NCI-H1105 (cell line): Measurements from ENCODE around the gene ZNF79.

Source experiments
- DNase-seq: peaks from one replicate; lab custom pipeline; 2025; lab: John Stamatoyannopoulos, UW

ZNF79 gene

DNA sequence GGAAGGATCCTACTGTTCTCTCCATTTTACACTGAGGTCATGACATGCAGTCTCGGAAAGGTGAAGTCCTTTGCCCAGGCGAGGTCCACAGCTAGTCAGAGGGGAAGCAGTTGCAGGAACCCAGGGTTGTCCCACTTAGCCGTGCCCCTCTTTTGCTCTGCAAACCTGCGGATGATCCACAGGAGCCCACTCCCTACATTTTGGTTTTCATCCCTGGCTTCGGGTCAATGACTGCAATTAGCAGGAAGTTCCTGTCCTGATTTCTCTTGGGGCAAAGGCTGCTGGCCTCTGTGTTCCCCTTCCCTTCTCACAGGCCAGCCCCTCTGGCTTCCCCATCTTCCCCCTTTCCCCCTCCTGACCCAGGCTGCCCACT, 25.9 kb upstream of the ZNF79 start:
- DNase-seq: no peak

DNA sequence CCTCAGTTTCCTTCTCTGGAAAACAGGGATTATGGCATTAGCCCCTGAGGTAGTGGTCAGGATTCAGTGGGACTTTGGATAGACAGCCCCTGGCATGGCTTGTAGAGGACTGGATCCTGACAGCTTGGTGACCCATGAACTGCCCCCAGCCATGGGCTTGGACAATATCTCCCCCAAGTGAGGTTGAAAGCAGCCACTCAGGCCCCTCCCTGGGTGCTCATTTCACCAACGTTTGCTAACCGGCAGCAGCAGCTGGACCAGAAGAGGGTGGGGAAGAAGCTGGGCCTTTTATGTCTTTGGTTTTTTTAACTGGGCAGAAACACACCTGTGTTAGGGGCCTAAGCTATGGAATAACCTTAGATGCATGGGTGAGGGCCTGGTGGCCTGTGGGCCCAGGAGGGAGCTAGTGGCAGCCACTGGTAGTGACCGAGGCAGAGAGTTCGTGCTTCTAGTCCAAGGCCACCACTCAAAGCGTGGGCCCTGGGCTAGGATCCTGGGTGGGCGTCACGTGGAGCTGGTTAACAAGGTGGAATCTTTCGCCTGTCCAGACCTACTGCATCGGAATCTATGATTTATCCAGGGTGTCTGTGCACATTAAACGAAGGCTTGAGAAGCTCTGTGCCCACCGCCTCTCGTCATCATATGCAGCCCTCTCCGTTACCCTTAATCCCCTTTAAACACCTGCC, 25.3 kb upstream of the ZNF79 start:
- no peak for DNase-seq

- DNase-seq: no peak
Measured at GRCh38 chr9:127399736-127400269, 24.4 kb upstream of the ZNF79 start.

DNA sequence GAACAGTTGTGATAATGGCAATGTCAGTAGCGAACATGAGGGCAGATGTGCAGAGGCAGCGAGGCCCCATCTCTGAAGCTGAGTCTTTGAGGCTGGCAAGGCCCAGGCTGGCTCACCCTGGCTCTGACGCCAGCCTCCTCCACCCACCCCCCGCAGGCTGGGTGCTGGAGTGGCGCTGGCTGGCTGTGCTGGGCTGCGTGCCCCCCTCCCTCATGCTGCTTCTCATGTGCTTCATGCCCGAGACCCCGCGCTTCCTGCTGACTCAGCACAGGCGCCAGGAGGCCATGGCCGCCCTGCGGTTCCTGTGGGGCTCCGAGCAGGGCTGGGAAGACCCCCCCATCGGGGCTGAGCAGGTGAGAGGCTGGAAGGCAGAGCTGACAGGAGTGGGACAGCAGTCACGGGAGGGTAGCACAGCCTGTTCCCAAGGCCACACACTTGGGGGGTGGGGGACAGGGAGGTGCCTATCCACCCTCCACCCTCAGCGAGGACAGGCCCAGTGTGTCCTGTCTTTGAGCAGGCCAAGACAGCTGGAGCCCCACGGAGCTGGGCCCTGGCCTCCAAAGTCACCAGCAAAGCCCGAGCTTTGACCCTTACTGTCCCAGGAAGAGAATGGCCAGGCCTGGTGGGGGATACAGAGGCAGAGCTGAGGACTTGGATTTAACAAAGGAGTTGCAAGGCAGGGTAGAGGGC, 21.6 kb upstream of the ZNF79 start:
- DNase-seq: no peak

- DNase-seq: no peak
Measured at GRCh38 chr9:127403507-127404192, 20.5 kb upstream of the ZNF79 start.

GRCh38 chr9:127404631-127405030, 19.6 kb upstream of the ZNF79 start:
- DNase-seq: no peak

GRCh38 chr9:127405344-127406125, 18.6 kb upstream of the ZNF79 start:
- DNase-seq: no peak

DNA sequence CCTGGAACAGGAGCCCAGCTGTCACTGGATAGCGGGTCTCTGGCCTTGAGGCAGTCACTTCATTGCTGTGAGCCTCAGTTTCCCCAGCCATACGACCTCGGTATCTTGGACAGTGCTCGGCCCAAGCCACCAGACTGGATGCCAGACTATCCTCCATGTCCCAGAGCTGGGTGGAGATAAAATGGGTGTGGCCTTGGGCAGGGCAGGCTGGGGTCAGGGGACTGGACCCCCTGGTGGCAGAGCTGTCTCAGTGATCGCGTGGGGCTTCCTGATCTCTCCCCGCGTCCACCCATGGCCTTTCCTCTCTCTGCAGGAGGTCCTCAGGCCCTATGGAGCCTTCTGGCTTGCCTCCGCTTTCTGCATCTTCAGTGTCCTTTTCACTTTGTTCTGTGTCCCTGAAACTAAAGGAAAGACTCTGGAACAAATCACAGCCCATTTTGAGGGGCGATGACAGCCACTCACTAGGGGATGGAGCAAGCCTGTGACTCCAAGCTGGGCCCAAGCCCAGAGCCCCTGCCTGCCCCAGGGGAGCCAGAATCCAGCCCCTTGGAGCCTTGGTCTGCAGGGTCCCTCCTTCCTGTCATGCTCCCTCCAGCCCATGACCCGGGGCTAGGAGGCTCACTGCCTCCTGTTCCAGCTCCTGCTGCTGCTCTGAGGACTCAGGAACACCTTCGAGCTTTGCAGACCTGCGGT, 17.2 kb upstream of the ZNF79 start:
- DNase-seq: no peak

- DNase-seq: no peak
Measured at GRCh38 chr9:127407492-127407843, 16.7 kb upstream of the ZNF79 start.

- DNase-seq: no peak
Measured at GRCh38 chr9:127411122-127411521, 13.1 kb upstream of the ZNF79 start.

GRCh38 chr9:127415141-127415540, 9.0 kb upstream of the ZNF79 start:
- no peak for DNase-seq

GRCh38 chr9:127415657-127416056, 8.5 kb upstream of the ZNF79 start:
- no peak for DNase-seq

GRCh38 chr9:127417131-127418036, 6.8 kb upstream of the ZNF79 start:
- DNase-seq: peak; percentile 20

DNA sequence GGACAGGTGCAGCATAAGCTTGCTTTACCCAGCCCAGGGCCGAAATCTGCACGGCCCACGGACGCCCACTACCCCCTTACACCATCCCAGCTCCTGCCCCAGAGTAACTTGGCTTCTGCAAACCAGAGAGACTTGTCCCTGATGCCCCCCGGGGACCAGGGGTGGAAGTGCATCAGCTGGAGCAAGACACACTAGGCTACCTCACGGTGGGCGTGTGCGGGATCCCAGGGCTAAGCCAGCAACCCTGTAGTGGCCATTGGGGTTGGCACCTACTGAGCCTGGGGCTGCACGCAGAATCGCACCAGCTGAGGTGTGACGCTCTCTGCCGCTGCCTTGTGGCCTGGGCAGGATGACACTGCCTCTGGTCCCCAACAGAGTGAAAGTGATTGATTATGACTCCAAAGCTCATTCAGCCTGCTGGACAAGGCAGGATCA, 6.1 kb upstream of the ZNF79 start:
- no peak for DNase-seq

DNA sequence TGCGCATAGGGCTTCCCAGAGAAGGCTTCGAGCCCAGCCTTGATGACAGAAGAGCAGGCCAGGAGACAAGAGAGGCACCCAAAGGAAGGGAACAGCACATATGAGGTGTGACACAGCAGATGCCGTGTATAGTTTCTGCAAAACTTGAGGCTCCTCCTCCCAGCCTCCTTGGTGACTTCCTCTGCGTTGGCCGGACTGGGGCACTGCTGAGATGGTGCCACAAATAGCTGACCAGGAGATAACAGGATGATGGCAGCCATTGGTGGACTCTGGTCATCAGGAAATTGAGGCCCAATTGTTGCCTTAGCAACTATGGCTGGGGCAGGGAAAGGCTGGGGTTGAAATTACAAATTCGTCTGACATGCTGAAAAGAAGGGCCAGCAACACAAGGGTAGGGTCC, 4.8 kb upstream of the ZNF79 start:
- DNase-seq: no peak

GRCh38 chr9:127421057-127421456, 3.1 kb upstream of the ZNF79 start:
- no peak for DNase-seq

DNA sequence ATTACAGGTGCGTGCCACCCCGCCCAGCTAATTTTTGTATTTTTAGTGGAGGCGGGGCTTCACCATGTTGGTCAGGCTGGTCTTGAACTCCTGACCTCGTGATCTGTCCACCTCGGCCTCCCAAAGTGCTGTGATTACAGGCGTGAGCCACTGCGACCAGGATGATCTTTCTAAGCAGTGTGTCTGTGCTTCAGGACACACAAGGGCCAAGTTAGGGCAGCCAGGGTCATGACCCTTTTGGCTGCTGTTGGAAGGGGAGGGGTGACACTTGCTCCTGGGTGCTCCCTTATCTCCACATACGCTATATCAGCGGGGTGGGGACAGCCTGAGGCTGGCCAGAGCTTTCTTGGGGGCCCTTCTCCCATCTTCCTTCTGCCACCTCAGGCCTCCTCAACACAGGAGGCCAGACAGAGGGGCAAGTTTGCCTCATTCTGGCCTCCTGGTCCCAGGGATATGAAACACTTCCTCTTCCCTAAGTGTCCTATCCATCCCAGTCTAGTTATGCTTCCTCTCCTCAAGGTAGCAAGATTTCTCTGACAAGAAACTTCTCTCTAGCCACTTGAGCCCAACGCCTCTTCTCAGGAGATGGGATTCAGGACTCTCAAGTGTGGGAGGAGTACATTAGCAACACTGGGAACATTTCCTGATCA, 1.9 kb upstream of the ZNF79 start:
- no peak for DNase-seq

GRCh38 chr9:127422787-127423186, 1.4 kb upstream of the ZNF79 start:
- no peak for DNase-seq

DNA sequence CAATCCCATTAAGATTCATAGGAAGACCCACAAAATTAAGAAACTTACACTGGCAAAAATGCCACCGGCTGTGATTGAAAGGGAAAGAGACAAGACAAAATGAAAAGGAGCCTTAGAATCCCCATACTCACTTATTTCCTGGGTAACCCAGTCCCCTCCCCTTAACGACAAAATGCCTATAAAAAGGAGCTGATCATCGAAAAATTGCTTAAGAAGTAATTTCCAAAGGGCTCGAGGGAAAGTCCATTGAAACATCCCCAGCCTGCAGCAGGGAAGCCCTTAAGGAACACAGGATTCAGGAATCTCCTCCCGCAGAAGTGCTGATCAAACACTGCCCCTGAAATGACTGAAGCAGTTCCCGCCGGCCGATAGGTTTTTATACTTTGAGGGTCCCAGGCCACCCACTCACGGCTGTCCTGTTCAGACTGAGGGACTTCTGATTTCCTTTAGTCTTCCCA, 677 bp upstream of the ZNF79 start:
- DNase-seq: no peak

DNA sequence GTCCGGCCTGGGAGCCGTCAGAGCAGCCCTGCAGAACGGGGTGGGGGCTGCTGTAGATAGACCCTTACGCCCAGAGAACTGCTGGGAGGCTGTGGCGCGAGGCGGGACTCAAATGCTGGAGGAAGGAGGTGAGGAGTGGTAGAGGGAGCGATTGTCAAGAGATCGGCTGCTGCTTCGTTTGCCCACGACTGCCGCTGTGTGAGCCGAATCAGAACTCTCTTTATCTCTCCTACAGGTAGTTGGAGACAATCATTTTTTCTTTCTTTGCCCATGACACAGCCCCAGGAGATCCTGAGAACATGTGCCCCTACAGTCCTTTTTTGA, 456 bp downstream of the ZNF79 start:
- DNase-seq: no peak
